ENCODE data around the gene C11orf58. TPM values are rescaled to one million over a fixed set of nuclear protein-coding genes. Genes with fewer than 3 reads are reported as not detected.

The C11orf58 gene
- total RNA-seq, 1 experiment from 2014 or later: 171 TPM

- Histone ChIP-seq H3K27ac (ENCODE audit: low read depth, low read length, poor library complexity, severe bottlenecking) (no peak overlapping the region), H3K36me3 (ENCODE audit: insufficient read depth, low read length, poor library complexity, severe bottlenecking) (no peaks in the 10 kb centered on the region), H3K27me3 (replicated peaks; ENCODE audit: insufficient read depth, low read depth, low read length, poor library complexity) (no peaks in the 10 kb centered on the region), H3K9me3 (ENCODE audit: low read depth, low read length, poor library complexity, severe bottlenecking) (no peaks in the 10 kb centered on the region), H3K4me1 (ENCODE audit: insufficient read depth, low read length, poor library complexity, severe bottlenecking) (no peaks in the 10 kb centered on the region), H3K4me3 (ENCODE audit: low read depth, low read length, poor library complexity, severe bottlenecking) (no peak overlapping the region)
- CTCF ChIA-PET: no interaction called here
- no peak for DNase-seq (ENCODE audit: low spot score)
- no TSS peak for BruUV-seq (replicated peaks)
- intact Hi-C loops (cut with micrococcal nuclease; ENCODE audit: unreplicated experiment): loop anchor here (2.0 kb wide), 1 partner anchor 273 kb away; no protein-coding TSS in a partner anchor
- POLR2A ChIA-PET (ENCODE audit: low non-redundant PET): no interaction called here
- TF ChIP-seq, protein P1, sequence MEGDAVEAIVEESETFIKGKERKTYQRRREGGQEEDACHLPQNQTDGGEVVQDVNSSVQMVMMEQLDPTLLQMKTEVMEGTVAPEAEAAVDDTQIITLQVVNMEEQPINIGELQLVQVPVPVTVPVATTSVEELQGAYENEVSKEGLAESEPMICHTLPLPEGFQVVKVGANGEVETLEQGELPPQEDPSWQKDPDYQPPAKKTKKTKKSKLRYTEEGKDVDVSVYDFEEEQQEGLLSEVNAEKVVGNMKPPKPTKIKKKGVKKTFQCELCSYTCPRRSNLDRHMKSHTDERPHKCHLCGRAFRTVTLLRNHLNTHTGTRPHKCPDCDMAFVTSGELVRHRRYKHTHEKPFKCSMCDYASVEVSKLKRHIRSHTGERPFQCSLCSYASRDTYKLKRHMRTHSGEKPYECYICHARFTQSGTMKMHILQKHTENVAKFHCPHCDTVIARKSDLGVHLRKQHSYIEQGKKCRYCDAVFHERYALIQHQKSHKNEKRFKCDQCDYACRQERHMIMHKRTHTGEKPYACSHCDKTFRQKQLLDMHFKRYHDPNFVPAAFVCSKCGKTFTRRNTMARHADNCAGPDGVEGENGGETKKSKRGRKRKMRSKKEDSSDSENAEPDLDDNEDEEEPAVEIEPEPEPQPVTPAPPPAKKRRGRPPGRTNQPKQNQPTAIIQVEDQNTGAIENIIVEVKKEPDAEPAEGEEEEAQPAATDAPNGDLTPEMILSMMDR (conservative IDR thresholded peaks at IDR 0.05; ENCODE audit: low read depth, low read length): no peak
- TF ChIP-seq EZH2 (IDR thresholded peaks at IDR 0.05; ENCODE audit: borderline replicate concordance, low read depth, low read length, poor library complexity, severe bottlenecking): no peak
These were observed 51.4 kb downstream of the C11orf58 start for GRCh38 chr11:16789560-16790485.

- Histone ChIP-seq H3K36me3 (ENCODE audit: insufficient read depth, low read length, poor library complexity, severe bottlenecking) (no peaks in the 10 kb centered on the region), H3K4me1 (ENCODE audit: insufficient read depth, low read length, poor library complexity, severe bottlenecking) (no peaks in the 10 kb centered on the region), H3K27me3 (replicated peaks; ENCODE audit: insufficient read depth, low read depth, low read length, poor library complexity) (no peaks in the 10 kb centered on the region), H3K4me3 (ENCODE audit: low read depth, low read length, poor library complexity, severe bottlenecking) (no peak overlapping the region), H3K27ac (ENCODE audit: low read depth, low read length, poor library complexity, severe bottlenecking) (no peak overlapping the region), H3K9me3 (ENCODE audit: low read depth, low read length, poor library complexity, severe bottlenecking) (no peaks in the 10 kb centered on the region)
- ChIA-PET CTCF (no interaction called here), POLR2A (ENCODE audit: low non-redundant PET) (no interaction called here)
- no peak for TF ChIP-seq EZH2 (IDR thresholded peaks at IDR 0.05; ENCODE audit: borderline replicate concordance, low read depth, low read length, poor library complexity, severe bottlenecking)
- TF ChIP-seq, protein P1 (conservative IDR thresholded peaks at IDR 0.05; ENCODE audit: low read depth, low read length): no peak
- intact Hi-C loops (cut with micrococcal nuclease; ENCODE audit: unreplicated experiment): no loop called here
- BruUV-seq (replicated peaks): no TSS peak
- no peak for DNase-seq (ENCODE audit: low spot score)
These were observed 52.2 kb downstream of the C11orf58 start for GRCh38 chr11:16790486-16791190.

DNA sequence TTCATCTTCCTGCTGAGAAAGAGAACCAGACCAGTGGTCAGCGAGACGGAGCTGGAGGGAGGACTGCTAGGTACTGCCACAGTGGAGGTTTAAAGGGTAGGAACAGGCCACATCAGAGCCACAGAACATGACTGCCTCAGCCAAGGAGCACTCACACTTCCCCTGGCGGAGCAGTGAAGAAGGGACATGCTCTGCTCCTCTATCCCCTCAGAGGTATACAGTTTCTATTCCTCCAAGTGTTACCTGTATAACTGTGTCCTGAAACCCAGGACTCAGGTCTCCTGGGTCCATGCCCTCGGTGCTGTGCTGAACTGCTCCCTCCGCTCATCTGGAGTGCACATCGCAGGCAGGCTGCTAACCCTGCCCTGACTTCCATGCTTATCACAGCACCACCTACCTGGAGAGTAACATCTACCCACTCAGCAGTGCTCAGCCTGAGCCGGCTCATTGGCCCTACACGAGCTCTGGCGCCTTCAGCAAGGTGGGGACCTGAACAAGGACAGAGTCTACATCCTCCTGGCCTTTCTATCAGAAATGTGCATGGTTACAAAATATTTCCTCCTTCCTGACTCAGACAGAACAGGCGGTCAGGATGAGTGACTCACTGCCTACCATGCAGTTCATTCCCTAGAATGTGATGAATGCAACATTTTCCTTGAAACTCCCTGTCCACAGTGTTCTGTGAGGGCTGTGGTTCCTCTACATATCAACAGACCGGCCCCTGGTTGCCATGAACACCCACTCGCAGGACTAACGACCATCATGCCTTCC, 52.9 kb downstream of the C11orf58 start:
- intact Hi-C loops (cut with micrococcal nuclease; ENCODE audit: unreplicated experiment): no loop called here
- DNase-seq (ENCODE audit: low spot score): no peak
- POLR2A ChIA-PET (ENCODE audit: low non-redundant PET): no interaction called here
- H3K4me3 ChIP-seq (ENCODE audit: low read depth, low read length, poor library complexity, severe bottlenecking): no peak overlapping the region
- no peak overlapping the region for H3K27ac ChIP-seq (ENCODE audit: low read depth, low read length, poor library complexity, severe bottlenecking)
- H3K36me3 ChIP-seq (ENCODE audit: insufficient read depth, low read length, poor library complexity, severe bottlenecking): no peaks in the 10 kb centered on the region
- no peaks in the 10 kb centered on the region for H3K4me1 ChIP-seq (ENCODE audit: insufficient read depth, low read length, poor library complexity, severe bottlenecking)
- TF ChIP-seq, protein P1 (conservative IDR thresholded peaks at IDR 0.05; ENCODE audit: low read depth, low read length): no peak
- no peak for TF ChIP-seq EZH2 (IDR thresholded peaks at IDR 0.05; ENCODE audit: borderline replicate concordance, low read depth, low read length, poor library complexity, severe bottlenecking)
- CTCF ChIA-PET: interaction anchor here (1.1 kb wide), 1 partner anchor 29 kb away, joined by 3 read pairs; no protein-coding TSS in a partner anchor
- no TSS peak for BruUV-seq (replicated peaks)
- no peaks in the 10 kb centered on the region for H3K27me3 ChIP-seq (replicated peaks; ENCODE audit: insufficient read depth, low read depth, low read length, poor library complexity)
- H3K9me3 ChIP-seq (ENCODE audit: low read depth, low read length, poor library complexity, severe bottlenecking): no peaks in the 10 kb centered on the region
